HEK293T (cell line): ENCODE measurements around the gene CIT.

Experiments used
- BHLHE40 ChIP-seq: fragments of 450-650 bp; IDR thresholded peaks from 2 replicates; pipeline ENCODE4 v1.6.1; 2016; ENCODE audit warnings: mild to moderate bottlenecking, moderate library complexity, borderline replicate concordance
- ELF4 ChIP-seq: fragments of 450-650 bp; IDR thresholded peaks from 2 replicates; pipeline ENCODE4 v1.6.1; 2017; ENCODE audit warnings: antibody characterized with exemption
- SP1 ChIP-seq: fragments of 450-650 bp; IDR thresholded peaks from 2 replicates; pipeline ENCODE4 v1.6.1; 2017
- TARDBP ChIP-seq: fragments of 450-650 bp; IDR thresholded peaks from 2 replicates; pipeline ENCODE4 v1.6.1; 2016

GRCh38 chr12:119804011-119804641 is 73.0 kb downstream of the CIT start:
- TF ChIP-seq SP1 (no peak), ELF4 (no peak), TARDBP (no peak), BHLHE40 (no peak)
